Fibroblast of lung (primary cell): ENCODE measurements around the gene MRPS22. TPM values are rescaled to one million over a fixed set of nuclear protein-coding genes. Genes with fewer than 3 reads are reported as not detected.
"Not testable (repeated sequence)": the region's sequence is repeated elsewhere in the genome, so short reads cannot be mapped to it uniquely, and the experiment has no call there.

Source experiments
- DNase-seq, 2 donors: peaks; one replicate each; pipeline versions ENCODE4 v3.0.0 to v3.0.0-alpha.2; 2010; ENCODE audit warnings: low read depth in 2 of 2
- H2AFZ ChIP-seq: 2 replicates; pipeline ENCODE4 v1.5.1; 2012; ENCODE audit warnings: low read length, control low read depth, inconsistent platforms
- H3K27ac ChIP-seq: 2 replicates; pipeline ENCODE4 v1.5.1; 2011; ENCODE audit warnings: low read length, control low read depth; ENCODE audit not compliant: insufficient read depth
- H3K27me3 ChIP-seq: 2 replicates; pipeline ENCODE4 v1.5.1; 2011; ENCODE audit warnings: mild to moderate bottlenecking, low read length; ENCODE audit not compliant: control insufficient read depth, insufficient read depth
- H3K36me3 ChIP-seq: 2 replicates; pipeline ENCODE4 v1.5.1; 2011; ENCODE audit warnings: low read length; ENCODE audit not compliant: control insufficient read depth, insufficient read depth
- H3K4me1 ChIP-seq: 2 replicates; pipeline ENCODE4 v1.5.1; 2011; ENCODE audit warnings: low read length; ENCODE audit not compliant: control insufficient read depth, insufficient read depth; ENCODE audit errors: extremely low read depth
- H3K4me2 ChIP-seq: 2 replicates; pipeline ENCODE4 v1.5.1; 2011; ENCODE audit warnings: low read length, control low read depth; ENCODE audit not compliant: insufficient read depth; ENCODE audit errors: extremely low read depth
- H3K4me3 ChIP-seq, 4 experiments: fragments of 200-600 bp in 1 of 4; sonication (generic) in 1 of 4; replicated peaks in 1 of 4; 2 replicates each; pipeline ENCODE4 v1.5.1; 2011 to 2016; ENCODE audit warnings: low read length in 4 of 4, low read depth in 3 of 4, mild to moderate bottlenecking in 3 of 4, control low read depth in 2 of 4, inconsistent platforms in 1 of 4, mixed read lengths in 1 of 4; ENCODE audit not compliant: insufficient read depth in 1 of 4; ENCODE audit errors: control extremely low read depth in 1 of 4
- H3K79me2 ChIP-seq: 2 replicates; pipeline ENCODE4 v1.5.1; 2012; ENCODE audit warnings: mild to moderate bottlenecking, low read length, inconsistent platforms; ENCODE audit not compliant: control insufficient read depth, insufficient read depth
- H3K9ac ChIP-seq: 2 replicates; pipeline ENCODE4 v1.5.1; 2011; ENCODE audit warnings: mild to moderate bottlenecking, low read length, control low read depth; ENCODE audit not compliant: insufficient read depth
- H3K9me3 ChIP-seq: 2 replicates; pipeline ENCODE4 v1.5.1; 2012; ENCODE audit warnings: low read depth, low read length; ENCODE audit not compliant: control insufficient read depth, insufficient read depth
- H4K20me1 ChIP-seq: 2 replicates; pipeline ENCODE4 v1.5.1; 2011; ENCODE audit warnings: low read length; ENCODE audit not compliant: control insufficient read depth, insufficient read depth; ENCODE audit errors: extremely low read depth
- CTCF ChIP-seq, 2 donors: IDR thresholded peaks in 1 of 2; conservative IDR thresholded peaks in 1 of 2; 1 replicate in 1 of 2; 2 replicates in 1 of 2; pipeline ENCODE4 v1.5.1; 2011 to 2012; ENCODE audit warnings: low read length in 2 of 2, control low read depth in 1 of 2, inconsistent platforms in 1 of 2, low read depth in 1 of 2, mild to moderate bottlenecking in 1 of 2
- EZH2 ChIP-seq: IDR thresholded peaks from 2 replicates; pipeline ENCODE4 v1.5.1; 2012; ENCODE audit warnings: low read length, control low read depth, mild to moderate bottlenecking; ENCODE audit errors: missing control alignments
- polyA plus RNA-seq, 2 donors: library from polyadenylated mRNA; depleted of rRNA in 1 of 2; stranded (reverse) in 1 of 2; unstranded in 1 of 2; fragments of >200 nt; gene quantifications; 2 replicates each; pipeline ENCODE4 v1.2.1, GENCODE V29; 2011 to 2012; ENCODE audit warnings: missing spikeins in 1 of 2
- total RNA-seq: library from RNA; depleted of rRNA; stranded (reverse); fragments of >200 nt; gene quantifications from 2 replicates; pipeline ENCODE4 v1.2.1, GENCODE V29; 2014

Gene MRPS22
- total and polyA plus RNA-seq, 2 donors (not counting 1 experiment from before 2014, with no cell fraction given) = 56.7 to 81.3 TPM

GRCh38 chr3:139332092-139332491 lies 11.7 kb upstream of the MRPS22 start:
- Histone ChIP-seq H3K4me2 (no peak overlapping the region), H3K4me3 (no peak overlapping the region), H2AFZ (no peak overlapping the region), H4K20me1 (no peaks in the 10 kb centered on the region), H3K36me3 (no peaks in the 10 kb centered on the region), H3K9ac (no peak overlapping the region), H3K79me2 (no peaks in the 10 kb centered on the region), H3K27ac (no peak overlapping the region), H3K27me3 (peaks cover 7% of the 10 kb centered on the region), H3K4me1 (peaks cover 3% of the 10 kb centered on the region), H3K9me3 (no peaks in the 10 kb centered on the region)
- TF ChIP-seq CTCF (conservative IDR thresholded peaks at IDR 0.05 in 1 of 2, IDR thresholded peaks at IDR 0.05 in 1 of 2; ENCODE audit: low read depth in 1 of 2, low read length in 2 of 2) (no peak), EZH2 (no peak)
- no peak for DNase-seq

GRCh38 chr3:139334675-139335074 lies 9.1 kb upstream of the MRPS22 start:
- not testable (repeated sequence) for H3K79me2 ChIP-seq, DNase-seq, H3K36me3 ChIP-seq

GRCh38 chr3:139338405-139338804 lies 5.4 kb upstream of the MRPS22 start:
- Histone ChIP-seq H4K20me1 (no peaks in the 10 kb centered on the region), H3K4me3 (no peak overlapping the region), H3K27ac (no peak overlapping the region), H3K79me2 (no peaks in the 10 kb centered on the region), H2AFZ (no peak overlapping the region), H3K4me1 (no peaks in the 10 kb centered on the region), H3K27me3 (no peaks in the 10 kb centered on the region), H3K36me3 (no peaks in the 10 kb centered on the region), H3K9ac (no peak overlapping the region), H3K9me3 (no peaks in the 10 kb centered on the region), H3K4me2 (no peak overlapping the region)
- TF ChIP-seq CTCF (conservative IDR thresholded peaks at IDR 0.05 in 1 of 2, IDR thresholded peaks at IDR 0.05 in 1 of 2; ENCODE audit: low read depth in 1 of 2, low read length in 2 of 2) (no peak), EZH2 (no peak)
- no peak for DNase-seq

More at GRCh38 chr3:139334675-139335074, 9.1 kb upstream of the MRPS22 start:
- not testable (repeated sequence) for H3K4me1 ChIP-seq, H3K4me2 ChIP-seq, H3K9me3 ChIP-seq, H3K9ac ChIP-seq, H3K27me3 ChIP-seq, H3K27ac ChIP-seq, H2AFZ ChIP-seq, H4K20me1 ChIP-seq, H3K4me3 ChIP-seq
